GM12892 (cell line): ENCODE measurements around the gene LAMA3.

Source experiments
- DNase-seq: peaks from one replicate; pipeline ENCODE4 v3.0.0; 2011; ENCODE audit not compliant: insufficient read length
- FAIRE-seq: peaks from 2 replicates; lab custom pipeline; 2011; peaks lifted over from hg19 to GRCh38; lab: Jason Lieb, UNC
- POLR2A ChIP-seq: IDR thresholded peaks from 2 replicates; pipeline ENCODE4 v1.6.1; 2011; ENCODE audit warnings: low read depth, low read length, control low read depth
- POLR2AphosphoS5 ChIP-seq: IDR thresholded peaks from 2 replicates; pipeline ENCODE4 v1.6.1; 2011; ENCODE audit warnings: low read depth, low read length, control low read depth
- TAF1 ChIP-seq: IDR thresholded peaks from 2 replicates; pipeline ENCODE4 v1.6.1; 2011; ENCODE audit warnings: low read depth, mild to moderate bottlenecking, control low read depth, low read length, borderline replicate concordance

Gene LAMA3

DNA sequence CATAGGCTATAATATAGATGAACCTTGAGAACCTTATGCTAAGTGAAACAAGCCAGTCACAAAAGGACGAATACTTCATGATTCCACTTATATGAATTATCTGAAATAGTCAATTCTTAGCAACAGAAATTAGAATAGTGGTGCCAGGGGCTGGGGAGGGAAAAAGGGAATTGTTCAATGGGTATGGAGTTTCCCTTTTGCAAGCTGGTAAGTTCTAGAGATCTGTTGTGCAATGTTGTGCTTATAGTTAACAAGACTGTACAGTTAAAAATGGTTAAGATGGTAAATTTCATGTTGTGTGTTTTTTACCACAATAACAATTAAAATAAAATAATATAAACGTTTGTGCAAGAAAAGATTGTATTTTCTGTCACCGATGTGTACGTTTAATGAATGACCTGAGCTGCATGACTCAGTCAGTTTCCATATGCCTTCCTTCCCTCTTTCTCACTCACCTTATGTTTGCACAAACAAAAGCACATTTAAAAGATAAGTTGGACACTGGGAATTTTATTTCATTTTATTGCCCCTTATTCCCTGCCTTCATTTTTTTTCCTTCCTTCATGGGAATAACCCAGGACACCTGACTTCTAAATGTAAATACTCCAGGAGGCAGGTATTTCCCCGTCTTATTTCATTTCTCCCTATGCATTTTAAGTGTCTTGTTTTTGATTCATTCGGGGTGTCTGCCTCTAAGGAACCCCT is 181.6 kb downstream of the LAMA3 start:
- no peak for TF ChIP-seq TAF1
- no peak for TF ChIP-seq POLR2A
- no peak for TF ChIP-seq POLR2AphosphoS5
- FAIRE-seq (no peak), DNase-seq (no peak)

DNA sequence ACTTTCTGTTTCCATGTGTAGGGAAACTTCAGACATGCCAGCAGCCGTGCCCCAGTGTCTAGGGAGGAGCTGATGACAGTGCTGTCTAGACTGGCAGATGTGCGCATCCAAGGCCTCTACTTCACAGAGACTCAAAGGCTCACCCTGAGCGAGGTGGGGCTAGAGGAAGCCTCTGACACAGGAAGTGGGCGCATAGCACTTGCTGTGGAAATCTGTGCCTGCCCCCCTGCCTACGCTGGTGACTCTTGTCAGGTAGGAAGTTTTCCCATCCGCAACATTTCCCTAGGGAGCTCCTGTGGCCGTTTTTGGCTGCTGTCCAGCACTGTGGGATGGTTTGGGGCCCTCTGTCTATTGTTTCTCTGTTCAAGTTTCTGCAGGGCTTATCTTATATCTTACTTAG is 182.2 kb downstream of the LAMA3 start:
- DNase-seq (no peak), FAIRE-seq (peak; percentile 74)
- no peak for TF ChIP-seq POLR2AphosphoS5
- TF ChIP-seq POLR2A, result no peak
- TF ChIP-seq TAF1, result no peak

DNA sequence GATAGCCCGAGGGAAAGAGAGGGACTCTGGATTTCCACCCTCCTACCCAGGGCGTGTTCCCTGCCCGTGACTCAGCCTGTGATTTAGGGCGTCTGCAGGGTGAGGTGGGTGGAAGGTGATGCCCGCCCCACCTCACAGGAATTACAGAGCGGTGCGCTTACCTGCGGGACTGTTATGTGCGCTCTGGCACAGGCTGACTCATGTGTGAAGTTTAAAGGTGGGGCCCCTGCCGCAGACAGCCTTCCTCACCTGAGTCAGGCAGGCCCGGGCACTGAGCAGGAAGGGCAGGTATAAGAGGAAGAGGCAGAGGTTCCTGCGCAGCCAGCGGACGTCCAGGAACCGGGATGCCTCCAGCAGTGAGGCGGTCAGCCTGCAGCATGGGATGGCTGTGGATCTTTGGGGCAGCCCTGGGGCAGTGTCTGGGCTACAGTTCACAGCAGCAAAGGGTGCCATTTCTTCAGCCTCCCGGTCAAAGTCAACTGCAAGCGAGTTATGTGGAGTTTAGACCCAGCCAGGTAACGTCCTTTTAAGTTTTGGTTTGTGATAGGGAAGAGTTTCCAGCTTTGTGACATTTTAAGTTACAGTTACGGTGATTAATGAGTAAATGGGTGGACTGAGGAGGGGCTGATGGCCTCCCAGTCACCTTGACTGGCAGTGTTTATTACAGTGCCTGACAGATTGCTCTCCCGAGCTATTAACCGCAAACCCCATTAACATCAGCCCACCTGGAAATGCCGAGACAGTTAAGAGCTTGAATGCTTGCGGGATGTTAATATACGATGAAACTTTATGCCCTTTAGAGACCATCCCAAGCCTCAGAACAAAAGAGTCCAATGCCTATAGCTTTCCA is 183.7 kb downstream of the LAMA3 start:
- TF ChIP-seq POLR2A (no peak), TAF1 (no peak), POLR2AphosphoS5 (no peak)
- DNase-seq (no peak), FAIRE-seq (no peak)

DNA sequence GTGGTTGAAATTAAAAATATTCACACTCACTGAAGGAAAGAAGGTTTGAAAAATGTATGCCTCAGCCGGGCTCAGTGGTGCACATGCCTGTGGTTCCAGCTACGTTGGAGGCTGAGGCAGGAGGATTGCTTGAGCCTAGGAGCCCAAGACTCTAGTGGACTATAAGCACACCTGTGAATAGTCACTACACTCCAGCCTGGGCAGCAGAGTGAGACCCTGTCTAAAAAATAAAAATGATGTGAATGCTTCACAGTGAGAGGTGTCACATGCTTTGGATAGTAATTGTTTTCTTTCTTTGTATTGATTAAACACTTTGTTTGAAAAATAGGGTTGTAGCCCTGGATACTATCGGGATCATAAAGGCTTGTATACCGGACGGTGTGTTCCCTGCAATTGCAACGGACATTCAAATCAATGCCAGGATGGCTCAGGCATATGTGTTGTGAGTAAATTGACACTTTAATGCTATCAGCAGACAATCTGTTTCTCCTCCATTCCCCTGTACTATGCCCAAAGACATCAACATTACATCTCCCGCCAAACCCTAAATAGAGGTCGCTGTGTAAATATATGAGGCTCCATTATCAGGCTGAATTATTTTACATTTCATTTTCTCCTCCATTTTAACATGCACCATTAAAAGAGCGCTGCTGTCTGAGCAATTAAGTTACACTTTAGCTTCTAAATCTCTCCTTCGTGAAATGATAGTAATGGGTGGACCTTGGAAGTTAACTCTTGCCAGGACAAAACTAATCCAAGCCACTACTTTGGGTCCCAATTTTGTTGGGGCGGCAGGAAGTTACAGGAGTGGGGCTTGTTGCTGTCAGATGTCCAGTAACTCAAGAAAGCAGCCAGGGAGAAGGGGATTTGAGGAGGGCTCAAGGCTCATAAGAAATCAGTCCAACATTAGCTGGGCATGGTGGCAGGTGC is 187.0 kb downstream of the LAMA3 start:
- TF ChIP-seq TAF1 (no peak), POLR2AphosphoS5 (no peak), POLR2A (no peak)
- FAIRE-seq, result no peak
- no peak for DNase-seq

DNA sequence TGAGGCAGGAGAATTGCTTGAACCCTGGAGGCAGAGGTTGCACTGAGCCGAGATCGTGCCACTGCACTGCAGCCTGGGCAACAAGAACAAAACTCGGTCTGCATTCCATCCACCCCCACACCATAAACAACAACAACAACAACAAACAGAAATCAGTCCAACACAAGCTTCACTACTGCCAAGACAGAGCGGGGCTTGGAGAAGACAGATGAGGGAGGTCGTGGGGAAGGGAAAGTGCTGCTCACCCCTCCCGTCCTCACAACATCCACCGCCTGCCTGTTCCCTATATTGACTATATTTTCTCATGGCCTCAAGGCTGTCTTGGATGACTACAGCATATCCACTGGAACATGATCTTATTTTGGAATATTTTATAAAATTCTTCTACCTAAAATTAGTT is 187.7 kb downstream of the LAMA3 start:
- TF ChIP-seq POLR2AphosphoS5, result no peak
- TF ChIP-seq TAF1, result no peak
- TF ChIP-seq POLR2A, result no peak
- no peak for FAIRE-seq
- DNase-seq, result no peak

DNA sequence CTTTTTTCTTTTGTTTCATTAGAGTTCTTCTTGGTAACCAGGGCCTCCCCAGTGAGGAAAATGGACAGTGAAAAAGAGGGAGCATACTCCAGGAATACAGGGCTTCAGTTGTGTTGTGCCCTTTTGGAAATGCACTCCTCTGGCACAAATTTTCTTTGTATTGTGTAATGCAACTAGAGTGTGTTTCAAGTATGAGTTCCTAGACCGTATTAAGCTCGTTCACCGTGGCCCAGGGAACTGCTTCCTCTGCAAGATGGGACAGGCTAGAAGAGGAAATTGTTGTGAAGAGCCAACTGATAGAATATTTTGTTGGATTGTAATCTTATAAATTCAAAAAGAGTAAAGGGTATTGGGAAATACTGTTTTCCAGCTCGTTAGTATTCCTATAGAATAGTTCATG is 188.1 kb downstream of the LAMA3 start:
- DNase-seq, result no peak
- no peak for TF ChIP-seq POLR2AphosphoS5
- TF ChIP-seq POLR2A, result no peak
- TF ChIP-seq TAF1, result no peak
- no peak for FAIRE-seq

DNA sequence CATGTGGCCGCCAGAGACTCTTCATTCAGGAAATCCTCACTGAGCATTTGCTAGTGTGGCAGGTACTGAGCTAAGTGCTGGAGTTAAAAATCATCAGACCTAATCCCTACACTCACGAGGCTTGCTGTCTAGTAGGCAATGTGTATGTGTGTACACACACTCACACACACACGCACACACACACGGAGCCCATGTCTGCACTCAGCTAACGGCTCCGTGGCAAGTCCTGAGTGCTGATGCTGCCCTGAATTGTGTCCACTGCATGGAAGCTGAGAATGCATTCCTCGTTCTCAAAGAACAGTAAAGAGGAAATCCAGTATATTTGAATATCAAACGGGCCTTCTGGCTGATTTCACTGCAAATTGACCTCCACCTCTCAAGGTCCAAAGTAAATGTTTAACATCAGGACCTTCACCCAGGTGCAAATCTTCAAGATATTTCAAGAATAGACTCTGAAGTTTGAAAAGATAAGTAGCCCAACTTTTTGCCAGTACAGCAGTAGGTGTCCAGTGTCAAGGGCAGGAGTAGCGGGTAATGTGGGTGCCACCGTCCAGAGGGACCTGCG is 189.2 kb downstream of the LAMA3 start:
- TF ChIP-seq TAF1, result no peak
- TF ChIP-seq POLR2A, result no peak
- TF ChIP-seq POLR2AphosphoS5, result no peak
- FAIRE-seq (no peak), DNase-seq (no peak)

DNA sequence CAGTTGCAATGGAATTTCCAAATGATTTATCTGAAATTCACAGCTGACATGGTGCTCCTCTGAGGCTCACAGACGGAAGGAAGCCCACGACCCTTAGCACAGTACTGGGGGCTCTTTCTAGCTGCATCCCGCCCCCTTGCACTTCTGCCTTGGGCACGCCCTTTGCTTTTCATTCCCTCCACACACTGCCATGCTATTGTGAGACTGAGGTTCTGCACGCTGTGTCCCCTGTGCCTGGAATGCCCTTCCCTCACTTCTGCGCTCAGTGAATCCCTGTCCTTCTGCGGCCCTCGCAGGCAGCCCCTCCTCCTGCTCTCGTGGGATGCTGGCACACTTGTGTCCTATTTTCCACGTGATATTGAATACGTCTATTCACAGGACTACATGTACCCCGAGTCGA is 189.9 kb downstream of the LAMA3 start:
- TF ChIP-seq TAF1, result no peak
- no peak for TF ChIP-seq POLR2A
- TF ChIP-seq POLR2AphosphoS5, result no peak
- FAIRE-seq (no peak), DNase-seq (no peak)

DNA sequence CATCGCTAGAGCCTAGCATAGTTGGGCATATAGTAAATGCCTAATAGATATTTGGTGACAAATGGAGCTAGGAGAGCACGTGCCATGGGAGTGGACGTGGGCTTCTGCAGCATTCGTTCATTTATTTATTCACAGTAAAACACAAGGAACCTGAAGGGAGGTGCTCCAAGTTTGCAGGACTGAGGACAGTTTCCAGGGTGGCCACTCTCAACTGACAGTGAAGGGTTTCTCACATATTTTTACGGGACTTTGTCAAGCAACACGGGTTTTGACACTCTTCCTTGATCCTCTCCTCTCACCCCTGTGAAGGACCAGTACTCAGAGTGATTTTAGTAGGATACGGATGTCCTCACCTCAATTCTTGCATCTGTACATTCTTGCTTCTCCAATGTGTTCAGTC is 190.3 kb downstream of the LAMA3 start:
- no peak for TF ChIP-seq POLR2AphosphoS5
- TF ChIP-seq POLR2A, result no peak
- TF ChIP-seq TAF1, result no peak
- FAIRE-seq (no peak), DNase-seq (no peak)

DNA sequence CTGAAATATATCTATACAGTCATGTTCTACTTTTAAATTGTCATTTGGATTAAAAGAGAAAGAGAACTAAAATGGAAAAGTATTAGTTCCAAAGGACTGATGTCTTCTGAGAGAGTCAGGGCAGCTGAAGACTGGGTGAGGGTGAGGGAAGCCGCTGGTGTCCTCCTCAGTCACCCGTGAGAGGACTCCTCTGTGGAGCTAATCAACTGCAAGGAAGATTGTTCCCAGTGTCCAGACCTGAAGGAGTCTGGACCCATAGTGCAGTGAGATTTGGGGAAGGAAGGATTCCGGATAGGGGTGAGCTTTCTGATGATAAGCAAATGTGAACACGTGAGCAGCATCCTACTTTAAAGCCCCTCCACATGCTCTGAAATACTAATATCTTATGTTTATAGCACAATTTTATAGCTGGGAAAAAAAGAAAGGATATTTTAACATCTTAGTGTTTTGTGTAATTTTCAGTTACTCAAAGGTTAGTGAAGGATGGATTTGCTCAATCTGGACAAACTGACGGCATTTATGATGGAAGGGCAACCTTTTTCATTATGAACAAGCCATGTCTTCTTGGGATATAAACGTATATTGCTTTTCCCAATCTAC is 190.8 kb downstream of the LAMA3 start:
- TF ChIP-seq TAF1 (no peak), POLR2A (no peak), POLR2AphosphoS5 (no peak)
- DNase-seq (no peak), FAIRE-seq (no peak)

DNA sequence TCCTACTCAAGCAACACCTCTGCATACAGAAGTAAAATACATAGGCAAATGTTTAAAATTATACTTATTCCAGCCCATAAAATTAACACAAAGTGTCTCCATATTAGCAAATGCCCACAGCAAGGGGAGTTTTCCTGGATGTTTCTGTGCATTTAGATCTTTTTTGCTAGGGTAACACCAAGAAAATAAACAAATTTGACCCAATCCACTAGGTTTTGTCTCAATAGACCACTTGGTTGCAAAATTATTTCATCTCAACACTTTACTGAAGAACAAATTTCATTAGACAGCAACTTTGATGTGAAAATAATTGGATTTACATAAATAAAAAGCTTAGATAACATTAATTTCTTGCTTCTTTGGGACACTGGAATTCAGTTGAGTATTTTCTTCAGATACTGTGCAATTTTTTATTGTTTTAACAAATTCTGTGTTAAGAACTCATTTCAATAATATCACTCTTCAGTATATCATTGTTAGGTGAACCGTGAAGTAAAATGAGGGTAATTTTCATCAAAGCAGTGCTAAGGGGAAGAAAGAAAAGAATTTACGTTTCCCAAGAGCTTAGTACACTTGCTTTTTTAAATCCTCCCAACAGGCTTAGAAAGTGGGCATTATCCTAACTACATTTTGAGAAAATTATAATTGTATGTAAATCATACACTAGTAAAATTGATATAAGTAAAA is 191.8 kb downstream of the LAMA3 start:
- FAIRE-seq, result no peak
- TF ChIP-seq TAF1 (no peak), POLR2AphosphoS5 (no peak), POLR2A (no peak)
- no peak for DNase-seq
